OCI-LY3 (cell line): ENCODE data around the gene MLF2.

Source experiments
- H2AFZ ChIP-seq: fragments of 200-600, 300-600 bp; shearing (Covaris generic); 2 replicates; pipeline ENCODE4 v1.6.0; 2014; ENCODE audit warnings: antibody characterized with exemption, low read depth, low read length
- H3K27ac ChIP-seq: fragments of 200-600, 300-600 bp; sonication (generic); 2 replicates; pipeline ENCODE4 v1.5.1; 2014; ENCODE audit warnings: mild to moderate bottlenecking, low read length, moderate library complexity, mixed read lengths
- H3K27me3 ChIP-seq: fragments of 200-600, 300-600 bp; sonication (generic); 2 replicates; pipeline ENCODE4 v1.6.1; 2014; ENCODE audit warnings: low read depth, low read length, mixed read lengths
- H3K36me3 ChIP-seq: fragments of 200-600, 300-600 bp; sonication (generic); replicated peaks from 2 replicates; pipeline ENCODE3; 2014; ENCODE audit warnings: low read depth, low read length, mixed read lengths
- H3K4me1 ChIP-seq: fragments of 300-600, 200-600 bp; sonication (generic); 2 replicates; pipeline ENCODE4 v1.6.1; 2014; ENCODE audit warnings: low read length, mixed read lengths
- H3K4me2 ChIP-seq: fragments of 200-600, 300-600 bp; sonication (generic); 2 replicates; pipeline ENCODE4 v1.6.1; 2014; ENCODE audit warnings: low read length, mixed read lengths
- H3K4me3 ChIP-seq: fragments of 300-600, 200-600 bp; sonication (generic); 2 replicates; pipeline ENCODE4 v1.5.1; 2014; ENCODE audit warnings: antibody characterized with exemption, mild to moderate bottlenecking, low read length, moderate library complexity
- H3K79me2 ChIP-seq: fragments of 300-600, 200-600 bp; shearing (Covaris generic); 2 replicates; pipeline ENCODE4 v1.6.1; 2014; ENCODE audit warnings: mild to moderate bottlenecking, low read length, mixed read lengths
- H3K9ac ChIP-seq: fragments of 300-600, 200-600 bp; shearing (Covaris generic); 2 replicates; pipeline ENCODE4 v1.6.0; 2014; ENCODE audit warnings: mild to moderate bottlenecking, low read length, moderate library complexity
- H3K9me3 ChIP-seq: fragments of 200-600, 300-600 bp; shearing (Covaris generic); 2 replicates; pipeline ENCODE4 v1.6.1; 2014; ENCODE audit warnings: low read length, mixed read lengths; ENCODE audit not compliant: insufficient read depth
- H4K20me1 ChIP-seq: fragments of 200-600, 300-600 bp; sonication (generic); 2 replicates; pipeline ENCODE4 v1.6.1; 2016; ENCODE audit warnings: low read length, mixed read lengths; ENCODE audit not compliant: insufficient read depth
- EZH2phosphoT487 ChIP-seq: fragments of 200-600 bp; shearing (Covaris generic); IDR thresholded peaks from 2 replicates; pipeline ENCODE4 v1.6.1; 2018; ENCODE audit warnings: antibody characterized with exemption, mixed run types, low read depth
- TF ChIP-seq, protein P1 (sequence below): fragments of 200-600, 300-600 bp; sonication (generic); IDR thresholded peaks from 2 replicates; pipeline ENCODE4 v1.5.1; 2014; ENCODE audit warnings: antibody characterized with exemption, low read length, low read depth

MLF2 gene

DNA sequence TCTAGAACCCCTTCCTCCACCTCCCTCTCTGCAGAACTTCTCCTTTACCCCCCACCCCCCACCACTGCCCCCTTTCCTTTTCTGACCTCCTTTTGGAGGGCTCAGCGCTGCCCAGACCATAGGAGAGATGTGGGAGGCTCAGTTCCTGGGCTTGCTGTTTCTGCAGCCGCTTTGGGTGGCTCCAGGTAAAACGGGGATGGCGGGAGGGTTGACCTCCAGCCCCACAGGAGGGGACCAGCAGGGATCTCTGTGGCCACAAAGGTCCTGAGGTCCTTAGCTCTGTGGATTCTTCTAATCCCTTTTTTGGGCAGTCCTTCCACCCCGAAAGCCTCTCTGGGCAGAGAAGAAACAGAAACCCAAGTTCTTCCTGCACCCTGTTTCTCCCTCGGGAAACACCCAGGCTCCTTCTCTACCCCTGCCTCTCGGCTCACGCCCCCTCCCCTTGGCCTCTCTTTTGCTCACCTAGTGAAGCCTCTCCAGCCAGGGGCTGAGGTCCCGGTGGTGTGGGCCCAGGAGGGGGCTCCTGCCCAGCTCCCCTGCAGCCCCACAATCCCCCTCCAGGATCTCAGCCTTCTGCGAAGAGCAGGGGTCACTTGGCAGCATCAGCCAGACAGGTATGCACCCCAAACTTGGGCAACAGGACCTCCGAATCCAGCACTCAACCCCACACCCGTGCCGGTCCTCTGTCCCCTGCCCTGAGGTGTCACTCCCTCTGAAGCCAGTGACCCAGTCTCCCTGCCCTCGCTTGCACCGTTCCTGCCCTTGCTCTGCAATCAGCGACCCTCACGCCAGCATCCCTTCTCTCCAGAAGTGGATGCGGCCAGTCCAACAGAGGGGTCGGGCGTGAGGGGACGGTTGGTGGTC, 20.0 kb upstream of the MLF2 start:
- Histone ChIP-seq H4K20me1 (no peaks in the 10 kb centered on the region), H3K36me3 (no peaks in the 10 kb centered on the region), H3K9me3 (no peaks in the 10 kb centered on the region), H3K4me3 (peak overlapping the region; percentile 64), H3K27me3 (peaks cover 57% of the 10 kb centered on the region), H2AFZ (0 out of 2 replicates have a peak overlapping the region, but pooled peaks have one; percentile 42), H3K79me2 (no peaks in the 10 kb centered on the region), H3K27ac (no peak overlapping the region), H3K4me1 (peaks cover 50% of the 10 kb centered on the region), H3K4me2 (peak overlapping the region; percentile 78), H3K9ac (peak overlapping the region; percentile 44)
- TF ChIP-seq EZH2phosphoT487 = no peak
- TF ChIP-seq, protein P1, sequence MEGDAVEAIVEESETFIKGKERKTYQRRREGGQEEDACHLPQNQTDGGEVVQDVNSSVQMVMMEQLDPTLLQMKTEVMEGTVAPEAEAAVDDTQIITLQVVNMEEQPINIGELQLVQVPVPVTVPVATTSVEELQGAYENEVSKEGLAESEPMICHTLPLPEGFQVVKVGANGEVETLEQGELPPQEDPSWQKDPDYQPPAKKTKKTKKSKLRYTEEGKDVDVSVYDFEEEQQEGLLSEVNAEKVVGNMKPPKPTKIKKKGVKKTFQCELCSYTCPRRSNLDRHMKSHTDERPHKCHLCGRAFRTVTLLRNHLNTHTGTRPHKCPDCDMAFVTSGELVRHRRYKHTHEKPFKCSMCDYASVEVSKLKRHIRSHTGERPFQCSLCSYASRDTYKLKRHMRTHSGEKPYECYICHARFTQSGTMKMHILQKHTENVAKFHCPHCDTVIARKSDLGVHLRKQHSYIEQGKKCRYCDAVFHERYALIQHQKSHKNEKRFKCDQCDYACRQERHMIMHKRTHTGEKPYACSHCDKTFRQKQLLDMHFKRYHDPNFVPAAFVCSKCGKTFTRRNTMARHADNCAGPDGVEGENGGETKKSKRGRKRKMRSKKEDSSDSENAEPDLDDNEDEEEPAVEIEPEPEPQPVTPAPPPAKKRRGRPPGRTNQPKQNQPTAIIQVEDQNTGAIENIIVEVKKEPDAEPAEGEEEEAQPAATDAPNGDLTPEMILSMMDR = no peak

DNA sequence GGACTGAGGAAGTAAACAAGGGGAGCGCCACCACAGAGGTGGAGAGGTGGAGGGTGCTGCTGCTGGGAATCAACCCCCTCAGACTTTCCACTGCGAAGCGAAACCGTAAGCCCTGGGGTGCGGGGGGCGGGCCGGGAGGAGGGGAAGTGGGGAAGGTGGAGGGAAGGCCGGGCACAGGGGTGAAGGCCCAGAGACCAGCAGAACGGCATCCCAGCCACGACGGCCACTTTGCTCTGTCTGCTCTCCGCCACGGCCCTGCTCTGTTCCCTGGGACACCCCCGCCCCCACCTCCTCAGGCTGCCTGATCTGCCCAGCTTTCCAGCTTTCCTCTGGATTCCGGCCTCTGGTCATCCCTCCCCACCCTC, 19.4 kb upstream of the MLF2 start, which contains the start of gene LAG3:
Gene LAG3 (plus strand): TSS at position 190 of the 365 bp plus-strand sequence. CDS start 333 bp downstream, outside the sequence.
- Histone ChIP-seq H3K4me2 (peak within 1 kb of the TSS; percentile 78), H4K20me1 (no peaks in the 10 kb centered on the region), H3K4me1 (peaks cover 47% of the 10 kb centered on the region), H3K36me3 (no peaks in the 10 kb centered on the region), H3K27ac (no peak within 1 kb of the TSS), H2AFZ (0 out of 2 replicates have a peak within 1 kb of the TSS, but pooled peaks have one; percentile 42), H3K9me3 (no peaks in the 10 kb centered on the region), H3K79me2 (no peaks in the 10 kb centered on the region), H3K27me3 (peaks cover 57% of the 10 kb centered on the region), H3K4me3 (peak within 1 kb of the TSS; percentile 64), H3K9ac (peak within 1 kb of the TSS; percentile 44)
- TF ChIP-seq, protein P1 = no peak
- no peak for TF ChIP-seq EZH2phosphoT487

DNA sequence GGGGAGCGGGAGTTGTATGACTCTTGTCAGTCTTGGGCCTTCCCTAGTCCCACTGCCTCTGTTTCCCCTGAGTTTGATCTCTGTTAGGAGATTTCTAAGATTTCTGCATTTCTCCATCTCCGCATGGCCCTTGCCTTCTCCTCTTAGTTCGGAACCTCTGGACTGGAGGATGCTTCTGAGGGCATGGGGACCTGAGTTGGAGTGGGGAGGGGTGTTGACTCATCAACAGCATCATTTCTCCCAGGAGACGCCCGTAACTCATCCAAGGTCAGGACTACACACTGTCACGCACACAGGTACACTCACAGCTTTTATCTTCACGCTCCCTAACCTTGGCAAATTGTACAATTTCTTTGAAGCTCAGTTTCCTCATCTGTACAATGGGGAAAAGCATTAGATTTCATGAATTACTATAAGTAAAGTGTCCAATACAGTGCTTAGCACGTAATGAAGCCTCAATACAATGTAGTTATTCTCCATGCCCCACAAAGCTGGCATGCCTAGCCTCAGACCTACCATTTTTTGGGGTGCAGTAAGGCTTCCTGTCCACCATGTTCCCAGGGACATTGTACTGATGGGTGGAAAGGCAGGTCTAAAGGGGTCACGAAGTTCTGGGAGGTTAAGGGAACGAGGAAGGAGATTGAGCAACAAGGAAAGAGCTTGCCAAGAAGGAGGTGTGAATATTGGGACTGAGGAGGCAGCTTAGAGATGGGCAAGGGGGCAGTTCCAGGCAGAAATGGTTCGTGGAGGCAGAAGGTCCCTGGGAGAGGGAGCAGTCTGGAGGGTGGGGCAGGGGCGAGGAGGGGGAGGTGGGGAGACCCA, 18.8 kb upstream of the MLF2 start:
- Histone ChIP-seq H3K27ac (no peak overlapping the region), H3K27me3 (peaks cover 57% of the 10 kb centered on the region), H3K79me2 (no peaks in the 10 kb centered on the region), H4K20me1 (no peaks in the 10 kb centered on the region), H3K4me2 (peak overlapping the region; percentile 78), H3K9me3 (no peaks in the 10 kb centered on the region), H3K4me1 (peaks cover 49% of the 10 kb centered on the region), H3K4me3 (peak overlapping the region; percentile 64; the same call in 1 of the 2 replicates), H3K36me3 (no peaks in the 10 kb centered on the region), H2AFZ (no peak overlapping the region), H3K9ac (no peak overlapping the region; the same call in 1 of the 2 replicates)
- TF ChIP-seq, protein P1 = no peak
- no peak for TF ChIP-seq EZH2phosphoT487

DNA sequence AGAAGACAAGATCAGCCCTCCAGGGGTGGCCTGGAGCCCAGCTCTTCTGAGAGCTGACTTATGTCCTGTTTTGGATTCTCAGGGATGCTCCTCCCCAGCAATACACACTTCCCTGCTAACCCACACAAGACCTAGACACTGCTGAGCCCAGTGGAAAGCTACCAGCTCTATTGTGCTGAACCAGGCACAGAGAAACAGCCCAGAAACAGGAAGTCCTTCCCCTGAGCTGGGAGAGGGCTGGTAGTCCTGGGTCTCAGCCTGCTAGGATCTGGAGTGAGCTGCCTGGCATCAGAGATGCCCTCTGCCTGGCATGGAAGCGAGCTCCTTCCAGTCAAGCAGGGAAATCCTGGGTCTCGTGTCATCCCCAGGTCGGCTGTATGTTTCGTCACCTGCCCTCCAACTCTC, 18.2 kb upstream of the MLF2 start:
- no peaks in the 10 kb centered on the region for H3K9me3 ChIP-seq
- no peaks in the 10 kb centered on the region for H3K36me3 ChIP-seq
- H3K4me2 ChIP-seq = no peak overlapping the region
- peaks cover 50% of the 10 kb centered on the region for H3K27me3 ChIP-seq
- no peak overlapping the region for H2AFZ ChIP-seq
- no peak overlapping the region for H3K9ac ChIP-seq
- no peaks in the 10 kb centered on the region for H3K79me2 ChIP-seq
- no peaks in the 10 kb centered on the region for H4K20me1 ChIP-seq
- H3K4me3 ChIP-seq = no peak overlapping the region
- no peak overlapping the region for H3K27ac ChIP-seq
- H3K4me1 ChIP-seq = peaks cover 43% of the 10 kb centered on the region
- TF ChIP-seq, protein P1 = no peak
- no peak for TF ChIP-seq EZH2phosphoT487
